GM06990 (cell line): Measurements from ENCODE around the gene ERAL1.
"Not testable (repeated sequence)": the region's sequence is repeated elsewhere in the genome, so short reads cannot be mapped to it uniquely, and the experiment has no call there.

Experiments
- DNase-seq: peaks from one replicate; pipeline ENCODE4 v3.0.0-alpha.2; 2011; ENCODE audit not compliant: insufficient read length; ENCODE audit errors: extremely low read depth
- H3K27me3 ChIP-seq: replicated peaks from 2 replicates; pipeline ENCODE4 v1.6.0; 2011; ENCODE audit warnings: low read length; ENCODE audit not compliant: control insufficient read depth, insufficient read depth
- H3K36me3 ChIP-seq: 2 replicates; pipeline ENCODE4 v1.5.1; 2011; ENCODE audit warnings: low read length; ENCODE audit not compliant: control insufficient read depth, insufficient read depth
- H3K4me3 ChIP-seq: replicated peaks from 2 replicates; pipeline ENCODE4 v1.5.1; 2011; ENCODE audit warnings: low read depth, mild to moderate bottlenecking, control low read depth, low read length
- CTCF ChIP-seq: IDR thresholded peaks from 2 replicates; pipeline ENCODE4 v1.5.1; 2011; ENCODE audit warnings: low read length, control low read depth, mild to moderate bottlenecking, inconsistent platforms; ENCODE audit not compliant: insufficient read depth, poor library complexity, severe bottlenecking

The ERAL1 gene

GRCh38 chr17:28888832-28889231 lies 34.0 kb downstream of the ERAL1 start:
- no peaks in the 10 kb centered on the region for H3K27me3 ChIP-seq
- no peak for DNase-seq
- H3K4me3 ChIP-seq: 0 out of 2 replicates have a peak overlapping the region, but pooled peaks have one; percentile 7
- peaks cover 3% of the 10 kb centered on the region for H3K36me3 ChIP-seq
- TF ChIP-seq CTCF: no peak

GRCh38 chr17:28889996-28890395 lies 35.2 kb downstream of the ERAL1 start:
- H3K27me3 ChIP-seq: no peaks in the 10 kb centered on the region
- DNase-seq: no peak
- TF ChIP-seq CTCF: no peak
- H3K4me3 ChIP-seq: no peak overlapping the region
- H3K36me3 ChIP-seq: no peaks in the 10 kb centered on the region; the same call in none of the 2 replicates

- Histone ChIP-seq H3K36me3 (no peaks in the 10 kb centered on the region; the same call in 1 of the 2 replicates), H3K27me3 (no peaks in the 10 kb centered on the region), H3K4me3 (no peak overlapping the region)
- DNase-seq: no peak
- no peak for TF ChIP-seq CTCF
Observed at GRCh38 chr17:28891201-28891600, 36.4 kb downstream of the ERAL1 start.

GRCh38 chr17:28892024-28892423 lies 37.2 kb downstream of the ERAL1 start:
- DNase-seq: peak; percentile 71
- Histone ChIP-seq H3K36me3 (no peaks in the 10 kb centered on the region), H3K4me3 (no peak overlapping the region), H3K27me3 (no peaks in the 10 kb centered on the region)
- no peak for TF ChIP-seq CTCF

- not testable (repeated sequence) for H3K27me3 ChIP-seq, H3K36me3 ChIP-seq
- peak overlapping the region; percentile 31 for H3K4me3 ChIP-seq
- DNase-seq: peak; percentile 62
Observed at GRCh38 chr17:28893248-28894183, 38.7 kb downstream of the ERAL1 start.

- Histone ChIP-seq H3K27me3 (no peaks in the 10 kb centered on the region), H3K4me3 (peak overlapping the region; percentile 83), H3K36me3 (no peaks in the 10 kb centered on the region)
- no peak for DNase-seq
- TF ChIP-seq CTCF: no peak
Observed at GRCh38 chr17:28895794-28896447, 41.1 kb downstream of the ERAL1 start.
